T47D (cell line): ENCODE measurements around the gene TBC1D16.

ENCODE experiments used
- DNase-seq, 2 experiments: peaks; one replicate each; pipeline versions ENCODE4 v3.0.0 to v3.0.0-alpha.2; 2011 to 2012; ENCODE audit warnings: low read depth in 1 of 2, low spot score in 1 of 2
- JUND ChIP-seq: IDR thresholded peaks from 2 replicates; pipeline ENCODE4 v1.6.1; 2012; ENCODE audit warnings: low read depth
- in situ Hi-C: cut with HindIII; loops from 2 replicates; pipeline ENCODE4 v1.10.0; 2016; ENCODE audit warnings: low sequenced_read_pairs, low pct_unique_long_range_greater_than_20kb

TBC1D16 gene

DNA sequence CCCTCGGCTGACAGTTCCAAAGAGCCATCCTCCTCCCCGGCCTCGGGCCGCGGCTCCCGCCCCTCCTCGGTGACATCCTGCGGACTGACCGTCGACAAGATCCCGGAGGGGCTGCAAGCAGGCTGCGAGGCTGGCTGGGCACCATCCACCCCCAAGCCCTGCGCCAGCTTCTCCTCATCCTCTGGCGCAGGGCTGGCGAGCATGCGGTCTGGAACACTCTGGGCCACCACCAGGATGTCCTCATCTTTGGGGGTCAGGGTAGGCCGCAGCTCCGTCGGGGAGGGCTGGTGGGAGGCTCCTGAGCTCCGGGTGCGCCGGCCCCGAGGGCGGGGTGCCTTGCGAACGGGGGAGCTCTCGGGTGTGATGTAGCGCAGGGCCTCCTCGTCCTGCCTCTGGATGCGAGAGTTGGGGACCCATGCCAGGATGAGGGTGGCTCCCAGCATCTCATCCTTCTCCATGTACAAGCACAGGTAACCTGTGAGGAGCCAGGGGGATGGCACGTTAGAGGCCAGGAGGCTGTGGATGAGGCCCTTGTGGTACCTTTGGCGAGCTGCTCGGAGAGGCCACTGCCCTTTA, 25.3 kb downstream of the TBC1D16 start:
- no peak for DNase-seq
- in situ Hi-C loops: no loop called here
- no peak for TF ChIP-seq JUND

DNA sequence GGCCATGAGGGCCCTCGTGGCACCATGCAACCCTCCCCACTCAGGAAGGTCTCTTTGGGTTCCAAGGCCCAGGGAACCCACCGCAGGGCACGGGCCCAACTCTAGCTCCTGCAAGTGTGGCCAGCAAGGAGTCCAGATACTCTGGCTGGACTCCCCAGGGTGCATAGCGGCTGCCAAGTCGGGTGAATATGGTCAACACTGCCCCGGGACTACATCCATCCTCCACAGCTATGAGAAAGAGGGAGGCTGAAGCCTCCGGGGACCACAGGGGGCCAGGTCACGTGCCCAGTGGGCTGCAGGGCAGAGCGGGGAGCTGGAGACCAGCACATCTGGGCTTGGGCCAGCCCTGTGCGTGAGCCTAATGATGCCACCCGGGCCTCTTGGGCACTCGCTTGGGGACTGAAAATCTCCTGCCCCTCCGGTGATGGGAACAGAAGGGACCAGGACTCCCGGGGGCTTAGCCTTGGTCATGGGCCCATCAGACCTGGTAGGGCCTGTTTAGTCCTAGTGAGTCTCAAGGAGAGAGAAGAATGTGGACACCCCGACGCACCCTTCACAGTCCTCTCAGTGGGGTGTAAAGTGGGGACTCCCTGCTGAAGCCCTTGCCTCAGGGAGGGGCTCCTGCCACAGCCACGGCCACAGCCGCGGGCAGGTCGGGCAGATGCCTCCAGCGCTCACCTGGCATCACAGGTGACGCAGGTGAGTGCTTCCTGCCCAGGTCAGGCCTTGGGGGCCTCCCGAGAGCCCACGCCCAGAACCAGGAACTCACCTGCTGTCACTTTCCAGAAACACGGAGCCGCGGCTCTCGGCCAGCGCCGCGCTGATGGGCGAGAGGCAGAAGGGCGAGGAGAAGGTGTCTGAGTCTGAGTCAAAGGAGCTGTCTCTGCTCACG, 26.0 kb downstream of the TBC1D16 start:
- in situ Hi-C loops: no loop called here
- no peak for TF ChIP-seq JUND
- DNase-seq: no peak

DNA sequence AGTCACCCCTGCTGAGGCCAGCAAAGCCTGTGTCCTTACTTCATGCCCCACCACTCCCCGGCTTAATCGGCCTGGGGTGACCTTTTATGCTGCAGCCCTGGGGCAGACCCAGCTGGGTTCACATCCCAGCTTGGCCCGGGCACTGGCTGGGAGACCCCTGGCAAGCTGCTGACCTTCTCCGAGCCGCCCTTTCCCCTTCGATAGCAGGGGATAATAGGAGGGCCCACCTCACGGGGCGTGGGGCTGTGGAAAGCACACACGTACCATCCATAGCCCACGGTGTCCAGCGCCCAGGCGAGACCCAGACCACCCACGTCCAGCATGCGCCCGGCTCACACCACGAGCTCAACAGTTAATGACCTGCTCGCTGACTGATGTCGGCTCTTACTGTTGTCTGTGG, 26.8 kb downstream of the TBC1D16 start:
- TF ChIP-seq JUND: no peak
- in situ Hi-C loops: no loop called here

DNA sequence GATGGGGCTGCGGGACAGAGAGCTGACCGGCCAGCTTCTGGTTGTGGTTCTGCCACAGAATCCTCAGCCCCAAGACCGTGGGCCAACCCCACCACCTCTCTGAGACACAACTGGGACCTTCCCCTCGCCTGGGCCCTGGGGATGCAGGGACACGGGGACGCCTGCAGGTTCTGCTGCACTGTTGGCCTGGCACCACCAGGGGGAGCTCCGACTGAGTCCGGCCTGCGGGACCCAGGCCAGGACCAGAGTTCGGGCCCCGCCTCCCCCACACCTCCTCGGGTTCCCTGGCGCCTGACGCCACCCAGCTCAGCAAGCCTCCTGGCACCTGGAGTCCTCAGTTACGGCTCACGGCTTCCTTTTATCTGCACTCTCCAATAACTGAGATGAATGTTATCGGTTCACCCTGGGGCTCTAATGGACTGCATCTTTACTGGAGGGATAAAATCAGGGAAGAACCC, 27.3 kb downstream of the TBC1D16 start:
- in situ Hi-C loops: no loop called here
- DNase-seq: peak; percentile 86 to 95
- no peak for TF ChIP-seq JUND

More for the DNA sequence above, 26.8 kb downstream of the TBC1D16 start:
- no peak for DNase-seq

DNA sequence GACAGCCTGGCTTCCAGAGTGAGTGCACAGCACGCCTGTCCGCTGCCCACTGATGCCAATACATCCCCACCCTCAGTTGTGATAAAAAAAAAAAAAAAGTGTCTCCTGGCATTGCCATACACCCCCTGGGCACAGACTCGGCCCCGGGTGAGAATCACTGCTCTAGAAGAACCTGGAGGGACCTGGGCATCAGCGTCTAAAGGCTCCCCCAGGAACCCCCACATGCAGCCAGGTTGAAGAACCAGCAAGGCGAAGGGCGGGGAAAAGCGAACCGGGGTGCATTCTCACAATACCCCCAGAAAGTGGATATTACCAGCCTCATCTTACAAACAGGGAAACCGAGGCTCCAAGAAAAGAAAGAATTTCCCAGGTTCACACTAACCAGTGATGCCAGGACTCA, 27.7 kb downstream of the TBC1D16 start:
- in situ Hi-C loops: no loop called here

DNA sequence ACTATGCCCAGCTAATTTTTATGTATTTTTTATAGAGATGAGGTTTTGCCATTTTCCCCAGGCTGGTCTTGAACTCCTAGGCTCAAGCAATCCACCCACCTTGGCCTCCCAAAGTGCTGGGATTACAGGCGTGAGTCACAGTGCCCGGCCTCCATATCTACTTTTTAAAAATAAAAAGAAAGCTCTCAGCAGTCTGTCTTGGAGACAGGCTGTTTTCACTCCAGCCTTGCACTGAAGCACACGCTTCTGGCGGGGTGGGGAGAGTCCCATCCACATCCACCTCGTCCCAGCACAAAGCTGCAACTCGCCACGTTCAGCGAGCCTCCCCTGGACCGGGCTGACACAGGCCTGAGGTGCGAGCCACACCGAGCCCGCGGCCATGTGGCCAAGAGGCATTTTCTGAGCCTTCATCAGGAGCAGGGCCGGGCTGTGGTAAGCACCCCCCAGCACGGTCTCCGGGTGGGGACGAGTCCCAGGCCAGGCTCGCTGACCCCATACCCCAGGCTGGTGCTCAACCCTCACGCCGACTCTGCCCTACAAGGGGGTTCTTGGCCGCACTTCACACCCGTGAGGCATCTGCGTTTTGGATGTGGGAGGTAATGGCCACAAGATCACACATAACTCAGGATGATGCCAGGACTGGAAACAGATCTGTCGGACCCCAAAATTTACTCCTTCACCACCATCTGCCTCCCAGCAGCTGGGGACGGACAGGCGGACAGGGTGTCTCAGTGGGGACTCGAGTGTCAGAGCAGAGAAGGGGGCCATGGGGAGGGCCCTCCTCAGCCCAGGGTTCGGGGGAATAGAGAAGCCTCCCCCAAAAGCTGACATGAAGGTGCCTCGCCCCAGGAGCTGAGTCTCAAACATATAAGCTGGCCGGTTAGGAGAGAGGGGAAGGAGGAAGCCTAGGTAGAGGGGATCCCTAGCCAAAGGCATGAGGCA, 28.6 kb downstream of the TBC1D16 start:
- in situ Hi-C loops: no loop called here
- DNase-seq: no peak
- no peak for TF ChIP-seq JUND

More for the DNA sequence above, 27.7 kb downstream of the TBC1D16 start:
- DNase-seq: no peak
- TF ChIP-seq JUND: no peak

DNA sequence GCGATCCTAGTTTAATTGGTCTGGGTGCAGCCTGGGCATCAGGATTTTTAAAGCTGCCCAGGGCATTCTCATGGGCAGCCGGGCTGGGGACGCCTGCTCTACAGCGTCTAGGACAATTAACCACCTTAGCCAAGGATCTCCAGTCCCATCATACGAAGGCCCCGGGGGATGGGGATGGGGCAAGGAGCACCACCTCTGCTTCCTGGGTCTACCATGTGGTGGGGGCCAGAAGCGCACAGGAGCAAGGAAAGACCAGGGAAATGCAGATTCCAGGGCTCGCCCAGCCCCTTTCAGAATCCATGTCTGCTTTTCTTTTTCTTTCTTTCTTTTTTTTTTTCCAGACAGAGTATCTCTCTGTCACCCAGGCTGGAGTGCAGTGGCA, 29.3 kb downstream of the TBC1D16 start:
- TF ChIP-seq JUND: no peak
- in situ Hi-C loops: no loop called here
- no peak for DNase-seq

DNA sequence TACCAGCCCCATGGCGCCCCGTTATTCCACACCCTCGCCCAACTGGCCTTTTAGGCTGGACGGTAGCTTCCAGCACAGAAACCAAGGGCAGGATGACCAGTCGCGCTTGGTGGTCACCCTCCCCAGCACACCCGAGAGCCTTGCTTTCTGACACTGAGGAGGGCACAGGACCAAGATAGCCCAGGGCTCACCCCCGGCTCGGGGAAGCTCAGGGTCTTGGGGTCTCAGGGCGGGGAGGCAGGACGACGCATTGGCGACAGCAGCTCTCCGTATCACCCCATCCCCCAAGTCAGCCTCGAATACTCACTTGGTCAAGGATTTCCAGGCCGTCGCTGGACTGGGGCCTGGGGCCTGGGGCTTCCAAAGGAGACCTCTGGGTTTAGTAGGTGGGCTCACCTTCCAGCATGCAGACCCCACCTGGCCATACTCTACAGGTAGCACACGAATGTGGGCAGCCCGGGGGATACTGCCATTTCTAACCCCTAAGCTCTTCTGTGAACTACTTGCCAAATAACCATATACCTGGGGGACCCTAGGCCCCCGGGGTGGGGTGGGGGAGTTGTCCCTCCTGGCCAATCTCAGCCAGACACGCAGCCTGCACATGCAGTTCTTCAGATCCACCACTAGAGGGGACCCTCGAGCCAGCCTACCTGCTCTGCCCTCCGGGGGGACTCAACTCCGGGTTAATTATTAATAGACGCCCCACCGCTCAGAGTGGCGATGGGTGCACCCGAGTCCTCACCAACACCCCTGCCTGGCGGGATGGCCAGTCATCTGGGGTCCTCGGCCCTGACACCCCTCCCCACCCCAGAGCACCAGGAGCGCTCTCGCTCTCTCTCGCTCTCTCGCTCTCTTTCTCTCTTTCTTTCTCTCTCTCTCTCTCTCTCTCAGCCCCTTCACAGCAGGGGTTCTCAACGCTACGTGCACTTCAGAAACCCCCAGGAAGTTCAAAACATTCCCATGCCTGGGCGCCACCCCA, 30.0 kb downstream of the TBC1D16 start:
- DNase-seq: peak; percentile 59 to 95
- TF ChIP-seq JUND: no peak
- in situ Hi-C loops: no loop called here

DNA sequence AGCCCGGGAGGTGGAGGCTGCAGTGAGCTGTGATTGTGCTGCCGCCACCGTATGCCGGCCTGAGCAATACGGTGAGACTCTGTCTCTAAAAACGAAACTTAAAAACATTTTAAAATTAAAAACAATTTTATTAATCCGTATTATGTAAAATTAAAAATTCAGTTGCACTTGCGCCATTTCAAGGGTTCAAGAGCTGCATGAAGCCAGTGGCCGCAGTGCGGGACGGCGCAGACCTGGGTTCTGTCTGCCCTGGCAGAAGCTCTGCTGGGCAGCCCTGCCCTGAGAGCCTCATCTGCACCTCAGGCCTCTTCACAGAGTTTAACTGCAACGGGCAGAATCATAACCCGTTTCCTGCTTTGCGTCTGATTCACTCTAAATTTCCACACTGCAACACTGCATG, 31.7 kb downstream of the TBC1D16 start:
- TF ChIP-seq JUND: no peak
- DNase-seq: no peak
- in situ Hi-C loops: no loop called here

DNA sequence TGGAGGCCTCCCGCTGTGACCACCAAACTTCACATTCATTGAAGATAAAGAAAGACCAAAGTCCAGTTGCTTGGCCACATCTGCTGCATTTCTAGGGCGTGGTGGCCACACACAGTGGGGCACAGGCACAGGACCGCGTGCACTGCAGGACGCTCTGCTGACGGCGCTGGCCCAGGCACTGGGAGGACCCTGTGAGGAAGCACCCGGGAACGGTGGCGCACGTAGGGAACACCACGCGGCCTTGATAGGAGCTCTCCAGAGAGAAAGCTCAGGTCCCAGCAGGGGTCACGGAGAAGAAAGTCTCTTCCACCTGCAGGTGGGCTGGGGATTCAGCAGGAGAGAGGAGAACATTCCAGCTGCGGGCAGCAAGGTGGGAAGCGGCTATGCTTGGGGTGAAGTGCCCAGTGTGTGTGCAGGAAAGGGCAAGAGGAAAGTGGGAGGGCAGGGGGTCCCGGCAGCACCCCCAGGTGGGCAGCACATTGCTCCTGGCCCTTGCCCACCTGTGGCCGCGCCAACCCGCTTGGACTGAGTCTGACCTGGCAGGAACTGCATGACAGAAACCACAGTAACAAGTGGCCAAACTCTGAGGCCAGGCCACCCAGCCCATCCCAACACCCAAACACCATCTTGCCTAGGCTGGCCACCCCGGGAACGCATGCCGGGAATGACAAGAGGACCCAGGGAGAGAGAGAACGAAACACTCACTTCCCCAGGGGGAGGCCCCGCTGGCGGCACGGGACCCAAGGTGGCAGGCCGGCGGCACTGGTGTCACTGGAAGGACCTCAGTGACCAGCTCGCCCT, 32.8 kb downstream of the TBC1D16 start:
- DNase-seq: no peak

More for the DNA sequence above, 32.8 kb downstream of the TBC1D16 start:
- in situ Hi-C loops: no loop called here
- no peak for TF ChIP-seq JUND
